SW480 (cell line): ENCODE data around the gene LRRC4C.
A peak's percentile ranks its signal among the peaks of the same experiment; 100 is the strongest.

ENCODE experiments used
- DNase-seq: peaks from one replicate; pipeline ENCODE4 v3.0.0-alpha.2; 2016; ENCODE audit warnings: low spot score

LRRC4C gene

GRCh38 chr11:40467771-40468170 is 991.7 kb downstream of the LRRC4C start:
- DNase-seq = no peak

- DNase-seq = no peak
These were observed 1014.1 kb downstream of the LRRC4C start for GRCh38 chr11:40445391-40445790.

DNA sequence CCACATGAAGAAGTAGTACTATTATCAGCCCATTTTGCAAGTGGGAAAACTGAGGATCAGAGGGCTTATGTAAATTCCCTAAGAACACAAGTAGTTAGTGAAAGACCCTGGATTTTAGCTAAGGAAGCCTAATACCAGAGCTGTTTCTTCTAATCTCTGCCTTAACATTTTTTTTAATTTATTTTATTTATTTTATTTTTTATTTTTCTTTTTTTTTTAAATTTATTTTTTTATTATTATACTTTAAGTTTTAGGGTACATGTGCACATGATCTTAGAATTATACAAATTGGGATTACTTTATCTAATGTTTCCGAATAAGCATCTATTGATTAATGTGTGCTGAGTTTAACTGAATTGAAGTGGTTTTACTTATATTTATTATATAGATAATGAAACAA is 1015.3 kb downstream of the LRRC4C start:
- no peak for DNase-seq

DNA sequence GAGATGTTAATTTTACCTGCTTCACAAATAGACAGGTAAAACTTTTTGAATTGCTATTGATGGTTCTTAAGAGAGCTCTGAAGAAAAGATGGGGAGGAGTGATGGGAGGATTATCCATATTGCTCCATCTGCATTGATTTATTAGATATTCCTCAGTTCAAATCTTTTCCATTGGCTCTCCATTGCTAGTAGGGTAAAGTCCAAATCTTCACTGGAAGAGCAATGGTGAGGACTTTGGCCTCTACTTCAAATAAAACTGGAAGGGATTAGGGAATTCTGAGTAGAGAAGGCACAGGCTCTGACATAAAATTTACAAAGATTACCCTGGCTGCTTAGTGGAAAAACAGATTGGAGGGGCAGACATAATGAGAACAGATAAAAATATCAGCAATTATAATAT is 1024.1 kb downstream of the LRRC4C start:
- DNase-seq = no peak

DNA sequence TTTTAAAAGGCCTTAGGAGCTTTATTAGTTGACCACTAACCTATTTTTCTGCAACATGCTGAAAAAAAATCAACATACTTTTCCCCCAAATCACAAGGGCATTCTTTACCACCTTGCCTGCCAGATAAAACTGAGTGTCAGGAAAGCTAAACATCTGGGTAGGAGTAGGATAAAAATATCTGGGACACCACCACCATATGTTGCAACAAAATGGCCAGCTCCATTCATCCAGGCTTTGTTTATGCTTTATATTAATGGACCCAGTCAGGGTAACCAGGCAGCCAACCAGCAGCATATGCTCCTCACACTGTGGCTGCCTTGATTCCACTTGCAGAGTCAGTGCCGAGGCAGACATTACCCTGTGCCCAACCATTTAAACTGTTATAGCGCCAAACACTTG is 1024.5 kb downstream of the LRRC4C start:
- DNase-seq = no peak

DNA sequence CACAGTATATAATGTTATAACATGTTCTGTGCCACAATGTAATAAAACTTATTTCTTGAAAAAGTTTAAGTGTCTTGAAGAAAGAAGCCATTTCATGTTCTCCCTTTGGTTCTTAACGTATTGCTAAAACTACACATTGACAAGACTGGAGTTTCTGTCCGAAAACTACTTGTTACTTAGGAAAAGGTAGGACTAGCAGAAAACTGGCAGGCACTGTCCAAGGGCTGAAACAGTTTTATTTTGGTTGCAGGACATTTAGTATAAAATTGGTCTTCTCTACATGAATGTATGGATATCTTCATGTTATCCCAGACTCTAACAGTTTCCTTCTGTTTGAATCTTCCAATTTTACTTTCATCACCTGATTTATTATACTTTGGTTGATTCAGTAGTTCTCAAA is 1027.1 kb downstream of the LRRC4C start:
- DNase-seq = no peak

GRCh38 chr11:40425168-40425567 is 1034.3 kb downstream of the LRRC4C start:
- DNase-seq = no peak

DNA sequence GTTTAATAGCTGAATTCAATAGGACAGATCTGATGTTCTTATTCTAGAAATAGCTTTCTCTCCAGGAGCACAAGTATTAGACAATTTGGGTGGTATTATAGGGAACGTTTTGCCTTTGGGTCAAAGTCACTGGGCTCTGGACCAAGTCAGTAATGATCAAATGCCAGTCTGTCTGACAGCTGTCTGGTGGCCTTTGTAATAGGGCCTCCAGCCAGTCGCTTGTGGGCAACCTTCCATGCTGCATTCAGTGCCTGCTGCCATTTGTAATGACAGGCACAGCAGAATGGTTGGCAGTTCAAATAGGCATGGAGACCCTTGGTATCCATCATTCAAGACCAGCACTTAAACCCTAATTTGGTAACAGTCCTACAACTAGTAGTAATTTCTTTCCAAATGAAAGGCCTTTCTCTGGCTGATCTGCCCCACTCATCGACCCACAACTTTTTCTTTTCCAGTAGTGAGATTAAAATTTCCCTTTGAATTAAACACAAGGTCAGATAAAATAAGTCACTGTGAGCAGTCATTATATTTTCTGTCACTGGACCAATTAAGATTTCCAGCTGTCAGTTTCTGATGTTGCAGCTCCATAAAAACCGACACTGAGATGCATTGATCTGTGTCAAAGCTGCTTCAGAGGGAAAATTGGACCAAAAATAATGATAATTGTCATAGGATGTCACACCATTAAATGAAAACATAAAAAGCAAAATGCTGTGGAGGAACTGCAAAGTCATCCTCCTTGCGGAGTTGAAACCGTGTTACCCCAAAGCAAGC is 1038.1 kb downstream of the LRRC4C start:
- no peak for DNase-seq

- DNase-seq = no peak
These were observed 1041.8 kb downstream of the LRRC4C start for GRCh38 chr11:40417627-40418026.

DNA sequence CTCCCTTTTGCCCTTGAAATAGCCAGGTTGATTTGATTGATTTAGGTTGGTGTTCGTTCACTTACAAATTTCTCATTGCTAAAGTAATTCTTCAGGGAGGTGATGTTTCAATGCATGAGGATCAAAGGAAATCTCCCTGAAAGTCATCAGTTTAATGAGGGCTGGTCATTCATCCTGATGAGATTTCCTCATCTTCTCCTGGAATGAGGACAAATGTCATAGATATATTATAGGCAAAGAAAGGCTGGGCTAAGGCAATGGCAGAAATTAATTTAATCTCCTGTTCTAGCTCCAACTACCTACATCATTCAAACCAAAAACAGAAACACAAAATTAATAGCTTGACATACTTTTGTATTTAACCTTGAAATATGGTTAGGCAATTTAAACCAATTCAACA is 1052.1 kb downstream of the LRRC4C start:
- no peak for DNase-seq

GRCh38 chr11:40405614-40406013 is 1053.8 kb downstream of the LRRC4C start:
- no peak for DNase-seq

DNA sequence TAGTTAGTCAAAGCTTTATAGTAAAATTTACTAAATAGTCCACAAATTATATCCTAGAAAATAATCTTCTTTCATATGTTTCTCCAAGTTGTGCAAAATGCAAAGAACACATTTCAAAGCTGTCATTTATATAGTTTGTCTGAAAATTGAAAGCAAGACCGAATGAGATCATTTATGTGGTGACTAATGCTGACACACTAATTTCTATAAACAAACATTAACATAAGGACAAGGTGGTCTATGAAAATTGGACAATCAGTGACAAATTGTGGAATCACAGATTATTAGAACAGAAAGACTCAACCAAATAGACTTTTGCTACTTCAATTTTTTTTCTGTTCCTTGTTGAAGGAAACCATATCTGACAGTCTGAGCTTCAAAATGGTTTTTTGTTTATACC is 1056.1 kb downstream of the LRRC4C start:
- no peak for DNase-seq

GRCh38 chr11:40401132-40401853 is 1058.2 kb downstream of the LRRC4C start:
- DNase-seq = peak; percentile 1

- no peak for DNase-seq
These were observed 1062.3 kb downstream of the LRRC4C start for GRCh38 chr11:40397141-40397540.

DNA sequence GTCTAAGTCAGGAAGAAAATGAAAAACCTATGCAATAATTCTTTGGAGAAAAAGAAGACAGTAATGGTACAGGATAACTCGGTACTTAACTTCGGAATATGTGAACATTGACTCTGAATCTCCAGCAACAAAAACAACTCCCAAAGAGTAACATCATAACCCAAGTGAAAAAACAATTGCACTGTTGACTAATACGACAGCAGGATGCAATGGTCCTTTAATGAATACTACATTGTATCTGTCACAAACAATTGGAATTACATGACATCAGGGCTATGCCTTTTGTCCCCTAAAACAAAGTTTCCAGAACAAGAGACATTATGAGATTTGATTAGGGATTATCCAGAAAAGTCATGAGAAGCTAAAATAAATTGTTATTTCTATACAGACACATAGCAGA is 1065.9 kb downstream of the LRRC4C start:
- no peak for DNase-seq

DNA sequence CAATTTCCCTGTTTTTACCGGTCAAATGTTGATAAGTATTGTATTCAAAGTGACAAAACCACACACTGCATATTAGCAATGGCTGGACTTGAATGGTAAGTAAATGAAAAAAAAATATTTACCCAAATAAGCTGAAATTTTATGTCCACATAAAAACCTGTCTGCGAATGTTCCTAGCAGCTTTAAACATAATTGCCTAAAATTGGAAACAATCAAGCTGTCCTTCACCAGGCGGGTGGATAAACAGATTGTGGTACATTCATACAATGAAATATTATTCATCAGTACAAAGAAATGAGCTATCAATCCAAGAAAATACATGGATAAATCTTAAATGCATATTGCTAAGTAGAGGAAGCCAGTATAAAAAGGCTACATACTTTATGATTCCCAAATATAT is 1067.8 kb downstream of the LRRC4C start:
- no peak for DNase-seq

DNA sequence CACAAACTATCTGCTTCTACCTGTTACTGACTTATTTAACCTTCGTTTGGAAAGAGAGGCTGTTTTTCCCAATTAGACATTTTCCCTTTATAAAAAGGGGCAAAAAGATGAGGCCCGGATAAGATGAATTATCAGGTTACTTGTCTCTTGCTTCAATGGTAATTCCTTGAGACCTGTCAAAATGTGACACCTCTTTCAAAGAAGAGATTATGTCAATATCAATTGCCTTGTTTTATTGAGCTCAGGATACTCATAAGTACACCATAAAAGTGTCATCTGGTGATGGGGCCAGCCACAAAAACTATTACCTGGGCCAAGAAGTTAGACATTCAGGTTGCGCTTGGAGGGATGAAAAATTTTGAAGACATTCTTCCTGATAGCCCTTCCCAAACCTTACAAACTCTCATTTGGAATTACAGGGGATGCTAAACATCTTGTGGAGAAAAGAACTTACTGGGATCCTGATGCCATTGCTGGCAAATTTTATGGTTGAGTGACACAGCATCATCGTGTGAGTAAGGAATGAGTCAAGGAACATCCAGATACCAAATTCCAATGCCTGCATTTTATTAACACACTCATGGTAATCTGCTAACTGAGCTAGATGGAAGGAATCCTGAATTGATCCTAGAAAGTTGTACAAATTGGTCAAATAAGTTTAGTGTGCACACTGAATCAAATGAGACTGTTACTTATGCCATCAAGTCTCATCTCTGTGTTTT is 1071.2 kb downstream of the LRRC4C start:
- no peak for DNase-seq

- DNase-seq = no peak
These were observed 1072.0 kb downstream of the LRRC4C start for GRCh38 chr11:40387240-40387980.

- DNase-seq = no peak
These were observed 1074.5 kb downstream of the LRRC4C start for GRCh38 chr11:40384991-40385390.

DNA sequence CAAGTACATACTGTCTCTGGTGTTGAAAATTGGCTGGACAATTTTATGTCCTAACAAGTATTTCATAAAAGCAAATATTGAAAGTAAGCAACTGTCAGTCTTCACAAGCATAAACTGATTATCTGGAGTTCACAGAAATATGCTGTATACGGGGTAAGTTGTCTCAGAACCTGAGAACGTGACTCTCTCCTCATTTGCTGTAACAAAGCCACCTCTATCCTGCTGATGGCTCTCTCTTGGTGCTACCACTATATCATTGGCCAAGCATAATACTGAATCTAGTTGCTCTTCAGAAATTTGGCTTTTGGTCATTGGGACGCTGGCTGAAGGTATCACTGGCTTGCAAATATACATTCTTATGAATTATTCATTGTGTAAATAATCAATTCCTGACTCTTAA is 1078.0 kb downstream of the LRRC4C start:
- no peak for DNase-seq

DNA sequence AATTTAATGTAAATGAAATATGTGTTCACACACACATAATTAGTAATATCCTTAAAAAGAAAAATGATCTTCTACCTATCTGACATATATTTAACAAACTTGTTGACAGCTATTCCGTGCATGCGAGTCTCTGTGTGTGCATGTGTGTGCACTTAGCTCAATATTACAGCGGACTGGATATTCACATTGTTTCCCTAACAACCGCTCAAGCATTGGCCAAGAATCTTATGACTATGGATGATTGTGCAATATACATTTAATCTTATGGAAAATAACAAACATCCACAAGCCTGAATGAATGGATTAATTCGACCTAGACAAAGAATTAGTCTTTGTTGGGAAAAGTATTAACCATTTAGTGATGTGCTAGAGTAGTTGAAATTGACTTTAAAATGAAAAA is 1078.6 kb downstream of the LRRC4C start:
- DNase-seq = no peak

DNA sequence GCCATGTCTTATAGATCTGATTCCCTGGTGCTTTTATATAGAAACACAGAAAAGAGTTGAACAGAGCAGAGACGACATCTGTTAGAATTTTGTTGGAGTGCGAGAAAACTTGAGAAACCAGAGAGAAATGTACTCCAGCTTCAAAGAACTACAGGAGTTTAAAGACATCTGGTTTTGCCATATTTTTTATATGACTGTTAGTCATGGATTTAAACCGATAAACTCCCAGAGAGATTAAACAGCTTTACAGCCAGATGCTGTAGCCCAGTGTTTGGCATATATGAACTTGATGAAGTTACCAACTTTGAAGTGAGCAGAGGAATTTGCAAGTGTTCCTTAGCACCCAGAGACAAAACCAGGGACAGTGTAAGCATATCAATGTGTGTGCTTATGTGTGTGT is 1083.1 kb downstream of the LRRC4C start:
- DNase-seq = no peak
